H54 (cell line): ENCODE data around the gene HDAC4.
"Not testable (repeated sequence)": the region's sequence is repeated elsewhere in the genome, so short reads cannot be mapped to it uniquely, and the experiment has no call there.

Source experiments
- DNase-seq: peaks from one replicate; pipeline ENCODE4 v3.0.0; 2011; ENCODE audit warnings: low spot score, mixed read lengths; ENCODE audit not compliant: insufficient read length
- FAIRE-seq: peaks from 3 replicates; lab custom pipeline; 2011; peaks lifted over from hg19 to GRCh38; lab: Jason Lieb, UNC
- POLR2A ChIP-seq: IDR thresholded peaks from 2 replicates; pipeline ENCODE4 v1.6.1; 2011; ENCODE audit warnings: low read depth, mild to moderate bottlenecking, low read length

The HDAC4 gene

GRCh38 chr2:239285071-239285931 is 115.5 kb downstream of the HDAC4 start:
- DNase-seq (no peak), FAIRE-seq (no peak)
- TF ChIP-seq POLR2A, result no peak

DNA sequence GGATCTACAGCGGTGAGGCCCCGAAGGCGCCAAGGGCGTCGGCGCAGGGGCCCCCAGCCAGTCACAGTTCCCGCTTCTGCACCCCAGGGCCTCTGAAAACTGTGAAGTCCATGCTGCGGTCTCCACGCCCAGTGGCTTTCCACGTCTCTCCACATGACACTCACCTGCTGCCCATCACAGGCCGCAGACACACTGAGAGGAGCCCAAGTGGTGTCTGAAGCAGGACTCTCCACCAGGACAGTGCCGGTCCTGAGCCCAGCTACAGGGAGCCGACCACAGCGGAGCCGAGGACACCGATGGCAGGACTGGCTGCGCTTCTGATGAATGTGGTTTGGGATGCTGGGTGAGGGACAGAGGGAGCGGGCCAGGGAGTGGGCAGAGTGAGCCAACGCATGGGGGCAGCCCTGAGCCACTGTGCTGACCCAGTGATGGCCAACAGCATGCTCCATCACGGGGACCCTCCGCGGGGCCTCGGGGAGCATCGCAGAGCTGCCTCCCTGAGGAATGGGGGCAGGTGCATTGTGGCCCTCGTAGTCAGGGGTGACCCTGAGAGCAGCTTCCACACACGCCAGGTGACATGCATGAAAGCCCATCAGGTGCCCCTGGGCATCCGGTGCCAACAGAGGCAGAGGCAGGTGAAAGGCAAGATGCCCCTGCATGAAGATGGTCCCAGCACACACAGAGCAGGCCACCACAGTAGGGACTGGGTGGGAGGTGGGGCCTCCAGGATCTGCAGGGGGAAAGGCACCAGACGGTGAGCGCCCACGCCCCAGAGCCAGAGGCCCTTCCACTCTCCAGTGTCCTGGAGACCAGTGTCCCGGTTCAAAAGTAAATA is 116.6 kb downstream of the HDAC4 start:
- FAIRE-seq, result no peak

DNA sequence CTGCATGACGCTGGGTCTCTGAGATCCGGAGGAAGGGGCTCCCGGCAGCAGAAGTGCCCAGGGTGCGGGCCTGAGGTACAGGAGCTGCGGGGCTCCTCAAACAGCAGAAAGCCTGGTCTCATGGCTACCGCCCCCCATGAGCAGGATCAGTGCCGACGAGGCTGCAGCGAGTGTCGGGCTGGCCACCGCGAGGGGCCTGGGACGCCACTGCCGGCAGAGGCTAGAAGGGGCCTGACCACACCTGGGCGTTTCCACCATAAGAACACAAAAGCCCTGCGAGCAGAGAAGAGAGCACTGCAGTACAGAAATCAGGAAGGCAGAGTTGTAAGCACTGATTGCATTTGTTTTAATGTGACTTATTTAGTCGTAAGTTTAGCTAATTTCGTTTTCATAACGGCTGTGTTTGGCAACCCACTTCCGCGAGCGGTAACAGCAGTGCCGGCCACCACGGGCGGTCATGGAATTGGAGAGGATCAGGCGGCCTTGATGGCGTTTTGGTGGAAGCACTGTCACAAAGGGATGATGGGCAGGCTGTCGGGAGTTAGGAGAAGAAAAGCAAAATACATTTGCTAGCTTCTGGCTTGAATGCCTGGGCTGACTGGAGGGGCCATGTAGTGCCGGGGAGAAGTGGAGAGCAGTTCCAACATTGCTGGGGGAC is 117.4 kb downstream of the HDAC4 start:
- DNase-seq (no peak), FAIRE-seq (no peak)
- TF ChIP-seq POLR2A, result no peak

More for the DNA sequence above, 116.6 kb downstream of the HDAC4 start:
- no peak for TF ChIP-seq POLR2A
- no peak for DNase-seq

GRCh38 chr2:239282448-239283287 is 118.2 kb downstream of the HDAC4 start:
- TF ChIP-seq POLR2A, result no peak
- FAIRE-seq (no peak), DNase-seq (no peak)

DNA sequence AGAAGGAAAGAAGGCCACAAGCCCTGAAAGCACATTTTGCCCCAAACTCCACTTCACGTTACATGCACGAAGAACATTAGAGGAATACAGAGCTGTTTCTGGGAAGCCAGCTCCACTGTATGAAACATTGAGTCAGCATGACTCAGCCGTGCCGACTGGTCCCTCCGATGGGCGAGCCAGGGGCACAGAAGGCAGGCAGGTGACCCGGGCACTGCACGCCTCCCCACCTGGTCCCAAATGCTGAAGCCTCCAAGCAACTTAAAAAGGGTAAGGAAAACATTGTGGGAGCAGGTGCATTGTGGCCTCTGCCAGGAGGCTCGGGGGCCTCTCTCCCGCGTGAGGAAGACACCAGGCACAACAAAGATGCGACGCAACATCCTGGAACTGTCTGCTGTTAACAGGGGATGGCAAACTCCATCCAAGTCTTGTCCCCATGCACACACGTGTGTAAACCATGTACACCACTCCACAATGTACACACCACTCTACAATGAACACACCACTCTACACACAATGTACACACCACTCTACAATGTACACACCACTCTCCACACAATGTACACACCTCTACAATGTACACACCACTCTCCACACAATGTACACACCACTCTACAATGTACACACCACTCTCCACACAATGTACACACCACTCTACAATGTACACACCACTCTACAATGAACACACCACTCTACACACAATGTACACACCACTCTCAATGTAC is 120.4 kb downstream of the HDAC4 start:
- not testable (repeated sequence) for FAIRE-seq
- peak; percentile 88 for DNase-seq

GRCh38 chr2:239279508-239280295 is 121.1 kb downstream of the HDAC4 start:
- FAIRE-seq (no peak), DNase-seq (no peak)
- TF ChIP-seq POLR2A, result no peak

DNA sequence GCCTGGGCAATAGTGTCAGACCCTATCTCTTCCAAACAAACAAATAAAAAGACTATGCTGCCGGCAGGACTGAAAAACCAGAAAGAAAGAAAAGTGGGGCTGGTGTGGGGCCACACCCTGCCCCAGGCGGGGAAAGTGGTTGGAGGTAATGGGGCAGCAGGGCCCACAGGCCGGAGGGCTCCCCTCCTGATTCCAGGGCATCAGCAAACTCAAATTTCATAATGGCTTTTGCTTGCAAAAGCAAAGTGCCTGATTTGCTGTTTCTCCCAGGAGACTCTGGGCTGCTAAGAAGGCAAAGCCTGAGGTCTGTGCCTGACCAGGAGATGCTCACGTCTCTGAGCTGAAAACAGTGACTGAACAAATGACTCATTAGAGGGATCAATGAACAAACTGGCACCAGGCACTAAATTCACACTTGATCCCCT is 121.9 kb downstream of the HDAC4 start:
- no peak for TF ChIP-seq POLR2A
- no peak for FAIRE-seq
- DNase-seq, result no peak

- no peak for DNase-seq
- TF ChIP-seq POLR2A, result no peak
- no peak for FAIRE-seq
Measured at GRCh38 chr2:239278361-239278760, 122.5 kb downstream of the HDAC4 start.

- FAIRE-seq (no peak), DNase-seq (no peak)
- no peak for TF ChIP-seq POLR2A
Measured at GRCh38 chr2:239277401-239278085, 123.3 kb downstream of the HDAC4 start.

GRCh38 chr2:239276851-239277250 is 124.0 kb downstream of the HDAC4 start:
- DNase-seq, result no peak
- FAIRE-seq, result no peak
- TF ChIP-seq POLR2A, result no peak
